ENCODE measurements around the gene MECP2. TPM values are rescaled to one million over a fixed set of nuclear protein-coding genes. Genes with fewer than 3 reads are reported as not detected.

Gene MECP2
- polyA plus RNA-seq, 1 donor = 29.0 TPM

GRCh38 chrX:154116426-154117211 is 19.1 kb upstream of the MECP2 start:
- DNase-seq = no peak

GRCh38 chrX:154115750-154116149 is 18.2 kb upstream of the MECP2 start:
- DNase-seq = no peak

GRCh38 chrX:154115071-154115470 is 17.6 kb upstream of the MECP2 start:
- no peak for DNase-seq

- DNase-seq = no peak
Measured at GRCh38 chrX:154114652-154115051, 17.1 kb upstream of the MECP2 start.

GRCh38 chrX:154113729-154114128 is 16.2 kb upstream of the MECP2 start:
- DNase-seq = no peak

- DNase-seq = no peak
Measured at GRCh38 chrX:154098551-154098950, 1.0 kb upstream of the MECP2 start.

GRCh38 chrX:154097003-154097588 is 421 bp downstream of the MECP2 start:
- DNase-seq = peak; percentile 74

- no peak for DNase-seq
Measured at GRCh38 chrX:154096140-154097002, 1.1 kb downstream of the MECP2 start.

GRCh38 chrX:154094833-154095232 is 2.7 kb downstream of the MECP2 start:
- DNase-seq = no peak

GRCh38 chrX:154093965-154094364 is 3.6 kb downstream of the MECP2 start:
- no peak for DNase-seq

GRCh38 chrX:154092371-154092770 is 5.1 kb downstream of the MECP2 start:
- DNase-seq = no peak

- no peak for DNase-seq
Measured at GRCh38 chrX:154091678-154092077, 5.8 kb downstream of the MECP2 start.

- DNase-seq = no peak
Measured at GRCh38 chrX:154090731-154091130, 6.8 kb downstream of the MECP2 start.

GRCh38 chrX:154084449-154085300 is 12.8 kb downstream of the MECP2 start:
- no peak for DNase-seq

- no peak for DNase-seq
Measured at GRCh38 chrX:154083126-154083517, 14.4 kb downstream of the MECP2 start.

GRCh38 chrX:154082396-154083125 is 15.0 kb downstream of the MECP2 start:
- no peak for DNase-seq

GRCh38 chrX:154077101-154077500 is 20.4 kb downstream of the MECP2 start:
- DNase-seq = no peak

- DNase-seq = no peak
Measured at GRCh38 chrX:154074199-154074598, 23.3 kb downstream of the MECP2 start.

- no peak for DNase-seq
Measured at GRCh38 chrX:154072192-154072591, 25.3 kb downstream of the MECP2 start.

- no peak for DNase-seq
Measured at GRCh38 chrX:154068560-154068959, 29.0 kb downstream of the MECP2 start.
